DND-41 (cell line): Measurements from ENCODE around the gene PNMA8B.

Source experiments
- ATAC-seq: fragments of 200-7000 bp; cut with Tn5 transposase; 3 replicates; pipeline ENCODE4 v1.9.1; 2021; ENCODE audit warnings: low read depth; ENCODE audit not compliant: insufficient read depth
- DNase-seq: peaks from one replicate; pipeline ENCODE4 v3.0.0-alpha.2; 2020
- H2AFZ ChIP-seq: 2 replicates; pipeline ENCODE4 v1.6.0; 2012; ENCODE audit warnings: low read depth, low read length
- H3K27ac ChIP-seq: 2 replicates; pipeline ENCODE4 v1.5.1; 2012; ENCODE audit warnings: low read length, inconsistent platforms
- H3K27me3 ChIP-seq: fragments of 200-600 bp; sonication (generic); 2 replicates; pipeline ENCODE4 v1.6.0; 2012; ENCODE audit warnings: low read length, mild to moderate bottlenecking, inconsistent platforms; ENCODE audit not compliant: insufficient read depth, poor library complexity
- H3K36me3 ChIP-seq: 2 replicates; pipeline ENCODE4 v1.5.1; 2012; ENCODE audit warnings: low read length, inconsistent platforms; ENCODE audit not compliant: insufficient read depth
- H3K4me1 ChIP-seq: 2 replicates; pipeline ENCODE4 v1.5.1; 2012; ENCODE audit warnings: mild to moderate bottlenecking, low read length; ENCODE audit not compliant: insufficient read depth
- H3K4me2 ChIP-seq: 2 replicates; pipeline ENCODE4 v1.6.0; 2012; ENCODE audit warnings: mild to moderate bottlenecking, moderate library complexity, low read length, inconsistent platforms; ENCODE audit not compliant: insufficient read depth
- H3K4me3 ChIP-seq, 2 experiments: fragments of 200-600 bp in 1 of 2; shearing (Covaris generic) in 1 of 2; 2 replicates each; pipeline ENCODE4 v1.5.1; 2012 to 2016; ENCODE audit warnings: inconsistent platforms in 2 of 2, low read length in 2 of 2, mild to moderate bottlenecking in 2 of 2, low read depth in 1 of 2, moderate library complexity in 1 of 2
- H3K79me2 ChIP-seq: 2 replicates; pipeline ENCODE4 v1.6.0; 2012; ENCODE audit warnings: low read length, inconsistent platforms; ENCODE audit not compliant: insufficient read depth
- H3K9ac ChIP-seq: 2 replicates; pipeline ENCODE4 v1.6.0; 2012; ENCODE audit warnings: low read depth, mild to moderate bottlenecking, inconsistent platforms, low read length, moderate library complexity
- H3K9me3 ChIP-seq: 2 replicates; pipeline ENCODE4 v1.5.1; 2012; ENCODE audit warnings: low read length, moderate library complexity, mild to moderate bottlenecking, inconsistent platforms; ENCODE audit not compliant: insufficient read depth, severe bottlenecking
- H4K20me1 ChIP-seq: 2 replicates; pipeline ENCODE4 v1.6.0; 2012; ENCODE audit warnings: low read length; ENCODE audit not compliant: insufficient read depth
- CTCF ChIP-seq: IDR thresholded peaks from 2 replicates; pipeline ENCODE4 v1.5.1; 2012; ENCODE audit warnings: borderline replicate concordance, low read length, moderate library complexity, mild to moderate bottlenecking; ENCODE audit not compliant: poor library complexity, severe bottlenecking; ENCODE audit errors: extremely low read depth
- EZH2 ChIP-seq: IDR thresholded peaks from 3 replicates; pipeline ENCODE4 v1.6.1; 2012; ENCODE audit warnings: borderline replicate concordance, low read depth, mild to moderate bottlenecking, moderate library complexity, low read length, inconsistent platforms; ENCODE audit not compliant: severe bottlenecking

PNMA8B gene

GRCh38 chr19:46496304-46496703 lies 637 bp upstream of the PNMA8B start:
- no peak overlapping the region for H3K4me2 ChIP-seq
- H3K4me1 ChIP-seq = no peaks in the 10 kb centered on the region
- H3K36me3 ChIP-seq = no peaks in the 10 kb centered on the region
- H3K9me3 ChIP-seq = no peaks in the 10 kb centered on the region
- H3K9ac ChIP-seq = no peak overlapping the region
- peaks cover 9% of the 10 kb centered on the region for H3K27me3 ChIP-seq
- DNase-seq = no peak
- H2AFZ ChIP-seq = no peak overlapping the region
- TF ChIP-seq EZH2 (no peak), CTCF (no peak)
- ATAC-seq = no peak
- no peak overlapping the region for H3K4me3 ChIP-seq
- no peak overlapping the region for H3K27ac ChIP-seq
- H4K20me1 ChIP-seq = peaks cover 6% of the 10 kb centered on the region
- no peaks in the 10 kb centered on the region for H3K79me2 ChIP-seq

DNA sequence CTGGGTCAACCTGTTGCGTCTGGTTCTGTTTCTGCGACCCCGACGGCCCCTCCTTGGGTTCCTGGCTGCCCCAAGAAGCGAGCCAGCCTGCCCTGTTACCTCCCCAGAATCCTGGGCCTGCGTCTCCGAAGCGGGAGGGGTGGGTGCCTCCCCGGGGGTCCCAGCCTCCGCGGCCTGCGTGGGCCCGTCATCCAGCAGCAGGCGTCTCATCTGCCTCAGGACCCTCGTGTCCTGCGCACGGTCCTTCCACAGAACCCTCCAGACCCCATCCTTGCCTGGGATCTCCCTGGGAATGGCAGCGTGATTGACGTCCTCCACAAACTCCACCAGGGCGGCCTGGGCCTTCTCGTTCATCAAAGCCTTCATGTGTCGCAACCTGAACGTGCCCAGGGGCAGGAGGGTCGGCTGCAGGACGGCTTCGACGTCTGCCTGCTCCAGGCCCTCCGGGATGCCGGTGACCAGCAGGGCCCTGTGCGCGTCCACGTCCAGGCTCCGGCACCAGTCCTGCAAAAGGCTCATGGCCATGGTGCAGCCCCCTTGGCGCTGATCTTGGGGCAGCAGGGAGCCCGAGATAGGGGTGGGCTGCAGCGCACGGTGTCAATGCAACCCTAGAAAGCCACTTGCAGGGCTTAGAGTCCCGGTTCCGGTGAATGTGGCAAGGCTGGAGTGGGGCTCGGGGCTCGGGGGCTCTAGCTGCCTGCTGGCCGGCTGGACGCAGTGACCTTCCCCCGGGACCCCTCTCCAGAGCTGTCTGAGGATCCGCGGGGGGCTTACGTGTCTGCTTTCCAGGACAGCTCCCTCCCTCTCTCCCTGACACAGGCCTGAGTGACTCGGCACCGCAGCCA lies 504 bp downstream of the PNMA8B start:
- TF ChIP-seq EZH2 (no peak), CTCF (no peak)
- Histone ChIP-seq H3K9ac (no peak overlapping the region), H3K27ac (no peak overlapping the region), H3K9me3 (no peaks in the 10 kb centered on the region), H3K27me3 (peaks cover 9% of the 10 kb centered on the region), H4K20me1 (peaks cover 6% of the 10 kb centered on the region), H3K79me2 (no peaks in the 10 kb centered on the region), H3K4me2 (no peak overlapping the region), H2AFZ (no peak overlapping the region), H3K36me3 (no peaks in the 10 kb centered on the region), H3K4me1 (no peaks in the 10 kb centered on the region), H3K4me3 (no peak overlapping the region)
- ATAC-seq (no peak), DNase-seq (no peak)

- ATAC-seq = no peak
- no peak overlapping the region for H3K4me3 ChIP-seq
- no peak overlapping the region for H3K27ac ChIP-seq
- H2AFZ ChIP-seq = no peak overlapping the region
- no peak overlapping the region for H3K4me2 ChIP-seq
- H3K79me2 ChIP-seq = no peaks in the 10 kb centered on the region
- TF ChIP-seq EZH2 = no peak
- TF ChIP-seq CTCF = no peak
- H3K9me3 ChIP-seq = no peaks in the 10 kb centered on the region
- no peaks in the 10 kb centered on the region for H3K36me3 ChIP-seq
- H4K20me1 ChIP-seq = peaks cover 6% of the 10 kb centered on the region
- H3K27me3 ChIP-seq = peaks cover 9% of the 10 kb centered on the region
- DNase-seq = no peak
- H3K9ac ChIP-seq = no peak overlapping the region
- H3K4me1 ChIP-seq = no peaks in the 10 kb centered on the region
These were observed 1.3 kb downstream of the PNMA8B start for GRCh38 chr19:46494146-46494940.
